Breast epithelium (tissue), 4 donors: ENCODE results near the gene TECPR1. TPM values are rescaled to one million over a fixed set of nuclear protein-coding genes. Genes with fewer than 3 reads are reported as not detected.
A peak's percentile ranks its signal among the peaks of the same experiment; 100 is the strongest.

Experiments
- DNase-seq, 2 donors: peaks; one replicate each; pipeline ENCODE4 v3.0.0-alpha.2; 2019; ENCODE audit warnings: low spot score in 2 of 2
- H3K27ac ChIP-seq, 2 donors: fragments of 200-600 bp; sonication (generic) in 1 of 2; one replicate each; pipeline ENCODE4 v1.5.1; 2016 to 2019; ENCODE audit warnings: mild to moderate bottlenecking in 1 of 2
- H3K27me3 ChIP-seq, 2 donors: fragments of 200-600 bp; sonication (generic) in 1 of 2; one replicate each; pipeline versions ENCODE4 v1.5.1 to v1.6.0; 2017 to 2019; ENCODE audit warnings: control low read depth in 1 of 2, mild to moderate bottlenecking in 1 of 2
- H3K36me3 ChIP-seq: fragments of 200-600 bp; one replicate; pipeline ENCODE4 v1.5.1; 2019
- H3K4me1 ChIP-seq, 2 donors: fragments of 200-600 bp; sonication (generic); one replicate each; pipeline ENCODE4 v1.5.1; 2016 to 2019; ENCODE audit warnings: control low read depth in 1 of 2
- H3K4me3 ChIP-seq, 3 donors: fragments of 200-600 bp; sonication (generic); 1 replicate in 2 of 3; 2 replicates in 1 of 3; pipeline ENCODE4 v1.5.1; 2016 to 2019; ENCODE audit warnings: mild to moderate bottlenecking in 3 of 3, moderate library complexity in 2 of 3
- H3K9me3 ChIP-seq, 2 donors: fragments of 200-600 bp; sonication (generic) in 1 of 2; one replicate each; pipeline ENCODE4 v1.5.1; 2016 to 2019; ENCODE audit warnings: control low read depth in 1 of 2
- POLR2A ChIP-seq: fragments of 450-650 bp; IDR thresholded peaks from one replicate; pipeline ENCODE4 v1.6.1; 2016; ENCODE audit warnings: antibody characterized with exemption, mild to moderate bottlenecking, moderate library complexity
- POLR2AphosphoS5 ChIP-seq, 3 donors: sonication (generic); formaldehyde crosslinking; IDR thresholded peaks; one replicate each; pipeline ENCODE4 v1.6.1; 2017; ENCODE audit warnings: antibody characterized with exemption in 3 of 3
- intact Hi-C: fragments of 100-400 bp; cut with DNase I; formaldehyde crosslinking; loops from one replicate; pipeline ENCODE4 v1.15.1; 2023; ENCODE audit warnings: low total_unique reads
- total RNA-seq, 3 donors: library from RNA; depleted of rRNA; stranded (reverse); fragments of >200 nt; gene quantifications; one replicate each; pipeline ENCODE4 v1.1.0, GENCODE V29; 2016
- TF ChIP-seq, protein P1 (sequence below), 3 donors: fragments of 450-650 bp; IDR thresholded peaks; one replicate each; pipeline ENCODE4 v1.5.1; 2016 to 2017; ENCODE audit warnings: antibody characterized with exemption in 3 of 3, mild to moderate bottlenecking in 3 of 3, moderate library complexity in 3 of 3

The TECPR1 gene
- total RNA-seq, 3 donors from 2014 or later: 14.7 to 29.7 (median 28.8) TPM

DNA sequence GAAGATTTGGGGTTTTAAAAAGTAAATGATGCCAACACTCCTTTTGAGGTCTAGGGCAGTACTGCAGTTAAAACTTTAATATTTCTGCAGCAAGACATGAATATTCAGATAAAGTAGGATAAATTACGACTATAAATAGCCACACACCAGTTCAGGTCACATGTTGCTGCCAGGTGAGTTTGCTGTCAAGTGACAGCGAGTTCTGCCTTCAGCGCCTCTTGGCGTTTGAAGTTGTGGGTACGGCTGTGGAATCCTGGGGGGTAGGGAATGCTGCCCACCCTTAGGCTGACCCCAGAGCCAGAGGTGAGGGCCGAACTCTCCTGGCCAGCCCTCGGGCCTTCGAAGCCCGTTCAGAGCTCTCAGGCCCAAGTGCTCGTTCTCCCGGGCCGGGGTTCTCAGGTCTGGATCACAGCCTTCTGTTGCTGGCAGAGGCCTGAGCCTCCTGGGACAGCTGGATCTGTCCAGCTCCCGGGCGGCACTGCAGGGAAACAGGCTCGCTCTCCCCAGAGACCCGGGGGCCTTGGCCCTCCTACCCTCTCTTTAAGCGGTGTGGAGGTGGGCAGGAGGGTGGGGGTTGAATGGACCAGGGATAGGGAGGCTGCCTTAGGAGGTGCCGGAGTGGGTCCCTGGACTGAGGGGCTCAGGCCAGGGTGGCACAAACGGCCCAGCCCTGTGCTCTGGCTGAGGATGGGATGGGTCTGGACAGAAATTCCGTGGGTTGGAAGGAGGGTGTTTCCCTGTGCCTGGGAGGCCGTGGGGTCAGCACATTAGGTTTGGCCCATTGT lies 34.9 kb upstream of the TECPR1 start:
- Histone ChIP-seq H3K9me3 (no peaks in the 10 kb centered on the region), H3K4me1 (peaks cover 18 to 38% of the 10 kb centered on the region in 2 donors), H3K36me3 (no peaks in the 10 kb centered on the region), H3K4me3 (peak overlapping the region; percentile 91 to 100 (median 99)), H3K27me3 (no peaks in the 10 kb centered on the region), H3K27ac (peak overlapping the region; percentile 95 to 99)
- TF ChIP-seq POLR2A: no peak
- TF ChIP-seq, protein P1, sequence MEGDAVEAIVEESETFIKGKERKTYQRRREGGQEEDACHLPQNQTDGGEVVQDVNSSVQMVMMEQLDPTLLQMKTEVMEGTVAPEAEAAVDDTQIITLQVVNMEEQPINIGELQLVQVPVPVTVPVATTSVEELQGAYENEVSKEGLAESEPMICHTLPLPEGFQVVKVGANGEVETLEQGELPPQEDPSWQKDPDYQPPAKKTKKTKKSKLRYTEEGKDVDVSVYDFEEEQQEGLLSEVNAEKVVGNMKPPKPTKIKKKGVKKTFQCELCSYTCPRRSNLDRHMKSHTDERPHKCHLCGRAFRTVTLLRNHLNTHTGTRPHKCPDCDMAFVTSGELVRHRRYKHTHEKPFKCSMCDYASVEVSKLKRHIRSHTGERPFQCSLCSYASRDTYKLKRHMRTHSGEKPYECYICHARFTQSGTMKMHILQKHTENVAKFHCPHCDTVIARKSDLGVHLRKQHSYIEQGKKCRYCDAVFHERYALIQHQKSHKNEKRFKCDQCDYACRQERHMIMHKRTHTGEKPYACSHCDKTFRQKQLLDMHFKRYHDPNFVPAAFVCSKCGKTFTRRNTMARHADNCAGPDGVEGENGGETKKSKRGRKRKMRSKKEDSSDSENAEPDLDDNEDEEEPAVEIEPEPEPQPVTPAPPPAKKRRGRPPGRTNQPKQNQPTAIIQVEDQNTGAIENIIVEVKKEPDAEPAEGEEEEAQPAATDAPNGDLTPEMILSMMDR (IDR thresholded peaks at IDR 0.05): no peak
- TF ChIP-seq POLR2AphosphoS5 (IDR thresholded peaks at IDR 0.05): no peak
- intact Hi-C loops: no loop called here
- no peak for DNase-seq

DNA sequence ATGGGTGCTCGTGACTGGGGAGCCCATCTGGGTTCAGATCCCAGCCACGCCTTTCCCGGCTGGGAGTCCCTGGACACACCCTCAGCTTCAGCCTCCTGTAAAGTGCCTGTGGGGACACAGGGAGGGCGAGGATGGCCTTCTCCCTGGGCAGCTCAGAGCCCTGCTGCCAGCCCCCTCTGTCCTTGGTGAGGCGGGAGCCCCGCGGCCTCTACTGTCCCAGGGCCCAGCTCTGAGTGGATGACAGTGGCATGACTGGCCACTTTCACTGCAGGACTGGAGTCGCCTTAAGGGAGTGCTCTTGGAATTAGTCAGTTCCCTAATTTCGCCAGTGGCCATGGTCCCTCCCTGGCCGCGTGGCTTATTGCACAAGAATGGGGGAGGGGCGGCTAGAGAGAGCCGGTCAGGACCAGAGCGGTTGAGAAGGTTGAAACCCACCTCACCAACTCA lies 34.1 kb upstream of the TECPR1 start:
- H3K4me3 ChIP-seq: peak overlapping the region; percentile 91 to 100 (median 99)
- no peaks in the 10 kb centered on the region for H3K36me3 ChIP-seq
- TF ChIP-seq POLR2A: no peak
- TF ChIP-seq POLR2AphosphoS5 (IDR thresholded peaks at IDR 0.05): peak; percentile 54 to 95 (median 71)
- TF ChIP-seq, protein P1 (IDR thresholded peaks at IDR 0.05): no peak
- H3K27me3 ChIP-seq: no peaks in the 10 kb centered on the region
- peak overlapping the region; percentile 95 to 99 for H3K27ac ChIP-seq
- DNase-seq: peak; percentile 59 to 72
- peaks cover 18 to 38% of the 10 kb centered on the region in 2 donors for H3K4me1 ChIP-seq
- no peaks in the 10 kb centered on the region for H3K9me3 ChIP-seq
- intact Hi-C loops: no loop called here

DNA sequence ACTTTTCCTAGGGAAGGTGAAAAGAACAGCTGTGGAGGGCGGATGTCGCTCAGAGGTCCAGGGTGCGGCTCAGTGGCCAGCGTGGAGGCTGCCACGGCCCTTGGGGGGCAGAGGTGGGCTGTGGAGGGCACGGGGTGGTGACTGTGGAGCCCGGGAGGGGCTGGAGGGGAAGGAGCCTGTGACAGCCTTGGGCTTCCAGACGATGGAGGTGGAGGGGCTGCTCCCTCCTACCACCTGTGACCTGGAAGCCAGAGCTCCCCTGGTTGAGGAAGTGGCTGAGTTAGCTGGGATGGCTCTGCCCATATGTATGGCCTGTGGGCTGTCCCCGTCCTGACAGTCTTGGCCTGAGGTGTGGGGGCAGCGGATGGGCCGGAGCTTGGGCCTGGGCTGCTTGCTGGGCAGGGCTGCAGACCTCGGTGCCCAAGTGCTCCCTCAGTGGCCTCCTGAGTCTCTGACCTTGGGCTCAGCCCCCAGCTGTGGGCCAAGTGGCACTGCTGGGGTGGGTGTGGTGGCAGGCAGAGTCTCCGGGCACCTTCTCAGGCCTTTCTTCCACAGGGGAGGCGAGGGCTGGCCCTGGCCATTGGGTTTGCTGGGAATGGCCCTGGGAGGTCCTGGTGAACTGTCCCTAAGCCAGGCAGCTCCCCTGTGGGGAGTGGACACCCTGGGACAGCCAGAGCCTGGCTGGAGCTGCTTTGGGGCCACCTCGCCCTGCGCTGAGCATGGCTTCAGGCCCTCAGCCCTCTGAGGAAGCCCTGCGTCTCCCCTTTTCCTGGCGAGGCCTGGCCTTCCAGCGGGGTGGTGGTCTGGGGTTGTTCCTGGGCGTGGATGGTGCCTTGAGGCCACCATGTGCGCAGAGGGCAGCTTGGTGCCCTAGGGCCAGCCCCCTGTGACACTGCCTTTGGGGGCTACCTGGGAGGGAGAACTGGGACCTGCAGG lies 33.4 kb upstream of the TECPR1 start:
- H3K9me3 ChIP-seq: no peaks in the 10 kb centered on the region
- peaks cover 18 to 38% of the 10 kb centered on the region in 2 donors for H3K4me1 ChIP-seq
- H3K4me3 ChIP-seq: peak overlapping the region; percentile 91 to 100 (median 99)
- H3K36me3 ChIP-seq: no peaks in the 10 kb centered on the region
- peak overlapping the region; percentile 95 to 99 for H3K27ac ChIP-seq
- intact Hi-C loops: no loop called here
- DNase-seq: no peak
- H3K27me3 ChIP-seq: no peaks in the 10 kb centered on the region
- TF ChIP-seq, protein P1 (IDR thresholded peaks at IDR 0.05): no peak
- TF ChIP-seq POLR2A (no peak), POLR2AphosphoS5 (IDR thresholded peaks at IDR 0.05) (no peak)

DNA sequence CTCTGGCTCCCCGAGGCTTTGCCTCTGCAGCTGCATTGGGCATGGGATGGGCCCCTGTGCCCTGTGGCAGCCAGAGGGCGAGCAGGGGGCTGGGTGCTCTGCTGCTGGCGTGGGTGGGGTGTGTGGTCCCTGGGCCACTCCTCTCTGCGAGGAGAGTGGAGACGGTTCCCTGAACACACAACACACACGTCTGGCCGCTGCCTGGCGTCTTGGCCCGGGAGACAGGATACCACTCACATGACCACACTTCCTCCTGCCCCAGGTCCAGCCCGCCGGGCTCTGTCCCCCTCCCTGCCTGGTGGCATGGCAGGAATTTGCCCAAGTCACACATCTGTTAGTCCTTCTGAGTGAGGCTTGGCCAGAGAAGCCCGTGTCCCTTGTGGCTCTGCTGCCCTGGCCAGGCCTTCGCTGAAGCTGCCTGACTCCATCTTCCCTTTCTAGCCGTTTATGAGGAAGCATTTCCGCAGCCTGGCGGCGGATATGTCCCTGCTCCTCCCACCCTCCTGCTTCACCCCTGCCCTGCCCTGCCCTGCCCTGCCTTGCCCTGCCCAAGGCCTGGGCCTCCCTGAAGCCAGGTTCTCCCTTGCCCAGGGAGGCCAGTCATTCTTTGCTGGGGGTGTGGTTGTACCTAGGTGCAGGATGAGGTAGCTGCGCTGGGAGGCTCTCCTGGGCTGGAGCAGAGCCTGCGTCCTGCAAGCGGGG lies 32.5 kb upstream of the TECPR1 start:
- Histone ChIP-seq H3K4me1 (peaks cover 18 to 38% of the 10 kb centered on the region in 2 donors), H3K27me3 (no peaks in the 10 kb centered on the region), H3K4me3 (peak overlapping the region; percentile 91 to 100 (median 99)), H3K9me3 (no peaks in the 10 kb centered on the region), H3K36me3 (no peaks in the 10 kb centered on the region), H3K27ac (peak overlapping the region; percentile 95 to 99)
- TF ChIP-seq POLR2A (no peak), POLR2AphosphoS5 (IDR thresholded peaks at IDR 0.05) (peak in 1 of 3 donors; percentile 47)
- peak in 1 of 2 donors; percentile 59 for DNase-seq
- intact Hi-C loops: no loop called here

DNA sequence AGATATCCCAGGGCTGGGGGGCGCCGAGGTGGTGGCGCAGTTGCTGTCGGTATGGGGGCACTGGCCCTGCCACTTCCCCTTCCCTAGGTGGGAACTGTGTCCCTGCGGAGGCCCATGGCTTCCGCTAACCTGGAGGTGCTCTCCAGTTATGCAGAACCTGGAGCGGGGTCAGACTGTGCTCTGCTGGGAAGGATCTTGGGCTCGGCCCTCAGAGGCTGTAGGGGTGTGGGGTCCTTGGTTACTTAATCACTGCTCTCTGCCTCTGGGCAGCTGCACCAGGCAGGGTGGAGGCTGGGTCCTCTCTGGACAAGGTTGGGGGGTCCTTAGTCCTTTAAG lies 31.8 kb upstream of the TECPR1 start:
- H3K27me3 ChIP-seq: no peaks in the 10 kb centered on the region
- H3K4me3 ChIP-seq: peak overlapping the region; percentile 91 to 100 (median 99)
- no peaks in the 10 kb centered on the region for H3K9me3 ChIP-seq
- no peaks in the 10 kb centered on the region for H3K36me3 ChIP-seq
- TF ChIP-seq POLR2AphosphoS5 (IDR thresholded peaks at IDR 0.05) (no peak), POLR2A (no peak)
- TF ChIP-seq, protein P1 (IDR thresholded peaks at IDR 0.05): no peak
- DNase-seq: no peak
- peaks cover 18 to 38% of the 10 kb centered on the region in 2 donors for H3K4me1 ChIP-seq
- H3K27ac ChIP-seq: peak overlapping the region; percentile 95 to 99
- intact Hi-C loops: no loop called here
